OCI-LY7 (cell line): Measurements from ENCODE around the gene DISC1.

Experiments used
- EZH2phosphoT487 ChIP-seq: fragments of 200-600 bp; sonication (generic); IDR thresholded peaks from 2 replicates; pipeline ENCODE4 v1.6.1; 2018; ENCODE audit warnings: low read depth, borderline replicate concordance, mild to moderate bottlenecking, mixed run types, antibody characterized with exemption, low read length, moderate library complexity, mixed read lengths
- TF ChIP-seq, protein P1 (sequence below): fragments of 200-600 bp; sonication (generic); conservative IDR thresholded peaks from 2 replicates; pipeline ENCODE4 v1.5.1; 2014; ENCODE audit warnings: mild to moderate bottlenecking, antibody characterized with exemption, low read length, moderate library complexity, mixed read lengths

DNA sequence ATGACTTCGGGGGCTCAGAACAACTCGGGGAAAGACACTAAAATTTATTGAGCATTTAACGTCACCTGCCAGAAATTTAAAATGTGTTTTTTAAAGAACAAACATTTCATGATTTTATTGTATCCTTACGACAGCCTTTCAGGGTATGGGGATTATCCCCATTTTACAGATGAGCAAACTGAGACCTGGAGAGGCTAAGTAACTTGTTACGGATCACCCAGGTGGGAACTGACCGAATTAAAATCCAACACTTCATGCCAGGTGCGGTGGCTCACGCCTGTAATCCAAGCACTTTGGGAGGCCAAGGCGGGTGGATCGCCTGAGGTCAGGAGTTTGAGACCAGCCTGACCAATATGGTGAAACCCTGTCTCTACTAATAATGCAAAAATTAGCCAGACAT, 50.9 kb downstream of the DISC1 start:
- TF ChIP-seq, protein P1, sequence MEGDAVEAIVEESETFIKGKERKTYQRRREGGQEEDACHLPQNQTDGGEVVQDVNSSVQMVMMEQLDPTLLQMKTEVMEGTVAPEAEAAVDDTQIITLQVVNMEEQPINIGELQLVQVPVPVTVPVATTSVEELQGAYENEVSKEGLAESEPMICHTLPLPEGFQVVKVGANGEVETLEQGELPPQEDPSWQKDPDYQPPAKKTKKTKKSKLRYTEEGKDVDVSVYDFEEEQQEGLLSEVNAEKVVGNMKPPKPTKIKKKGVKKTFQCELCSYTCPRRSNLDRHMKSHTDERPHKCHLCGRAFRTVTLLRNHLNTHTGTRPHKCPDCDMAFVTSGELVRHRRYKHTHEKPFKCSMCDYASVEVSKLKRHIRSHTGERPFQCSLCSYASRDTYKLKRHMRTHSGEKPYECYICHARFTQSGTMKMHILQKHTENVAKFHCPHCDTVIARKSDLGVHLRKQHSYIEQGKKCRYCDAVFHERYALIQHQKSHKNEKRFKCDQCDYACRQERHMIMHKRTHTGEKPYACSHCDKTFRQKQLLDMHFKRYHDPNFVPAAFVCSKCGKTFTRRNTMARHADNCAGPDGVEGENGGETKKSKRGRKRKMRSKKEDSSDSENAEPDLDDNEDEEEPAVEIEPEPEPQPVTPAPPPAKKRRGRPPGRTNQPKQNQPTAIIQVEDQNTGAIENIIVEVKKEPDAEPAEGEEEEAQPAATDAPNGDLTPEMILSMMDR, result no peak
- no peak for TF ChIP-seq EZH2phosphoT487
